GM12872 (cell line): Measurements from ENCODE around the gene NAPB.

Experiments used
- CTCF ChIP-seq: IDR thresholded peaks from 3 replicates; pipeline ENCODE4 v1.5.1; 2011; ENCODE audit warnings: low read depth, mild to moderate bottlenecking, low read length, moderate library complexity; ENCODE audit not compliant: insufficient read depth

The NAPB gene

GRCh38 chr20:23371496-23371895 lies 49.8 kb downstream of the NAPB start:
- TF ChIP-seq CTCF, result no peak

- no peak for TF ChIP-seq CTCF
These were observed 50.4 kb downstream of the NAPB start for GRCh38 chr20:23370873-23371272.

DNA sequence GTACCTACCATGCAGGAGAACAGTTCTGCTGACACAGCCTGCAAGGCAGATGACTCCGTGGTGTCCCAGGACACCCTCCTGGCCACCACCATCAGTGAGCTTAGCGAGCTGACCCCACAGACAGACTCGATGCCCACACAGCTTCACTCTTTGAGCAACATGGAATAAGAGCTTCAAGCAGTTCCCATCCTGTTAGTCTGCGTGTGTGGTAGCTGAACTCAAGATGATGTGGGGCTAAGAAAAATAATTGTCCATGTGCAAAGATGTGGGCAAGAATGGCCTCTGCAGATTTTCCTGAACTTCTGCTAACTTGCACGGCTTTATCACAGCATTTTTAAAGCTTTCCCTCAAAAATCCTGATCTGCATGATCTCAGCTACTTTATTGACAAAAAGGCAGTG lies 51.0 kb downstream of the NAPB start:
- no peak for TF ChIP-seq CTCF

- no peak for TF ChIP-seq CTCF
These were observed 52.0 kb downstream of the NAPB start for GRCh38 chr20:23369072-23369823.

DNA sequence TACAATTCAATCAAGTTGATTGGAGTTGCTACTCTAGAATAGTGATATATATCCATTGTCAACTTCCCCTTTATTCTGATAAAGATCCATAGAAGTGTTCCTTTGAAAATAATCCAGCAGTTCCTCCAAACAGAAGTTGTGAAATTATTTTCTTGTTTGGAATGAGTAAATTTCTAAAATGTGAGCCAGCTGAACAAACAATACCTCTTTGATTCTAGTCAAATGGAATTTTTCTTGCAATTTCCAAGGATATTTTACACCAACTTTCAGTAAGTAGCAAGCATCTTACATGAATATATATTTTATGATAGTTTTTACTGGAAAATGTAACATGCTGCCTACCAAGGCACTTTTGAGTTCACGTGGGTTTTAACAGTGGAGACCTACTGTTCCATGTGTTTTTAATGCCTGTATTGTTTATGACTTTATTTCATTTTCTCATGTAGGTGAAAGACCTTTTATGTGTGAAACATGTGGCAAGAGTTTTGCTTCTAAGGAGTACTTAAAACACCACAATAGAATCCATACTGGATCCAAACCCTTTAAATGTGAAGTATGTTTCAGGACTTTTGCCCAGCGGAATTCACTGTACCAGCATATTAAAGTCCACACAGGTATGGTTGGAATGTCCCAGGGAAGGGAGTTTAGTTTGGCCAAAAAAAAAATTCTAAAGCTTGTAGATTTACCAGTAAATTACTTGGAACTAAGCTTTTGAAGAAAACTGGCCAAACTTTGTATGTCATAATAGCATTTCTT lies 52.8 kb downstream of the NAPB start:
- no peak for TF ChIP-seq CTCF

- no peak for TF ChIP-seq CTCF
These were observed 53.5 kb downstream of the NAPB start for GRCh38 chr20:23367770-23368169.

DNA sequence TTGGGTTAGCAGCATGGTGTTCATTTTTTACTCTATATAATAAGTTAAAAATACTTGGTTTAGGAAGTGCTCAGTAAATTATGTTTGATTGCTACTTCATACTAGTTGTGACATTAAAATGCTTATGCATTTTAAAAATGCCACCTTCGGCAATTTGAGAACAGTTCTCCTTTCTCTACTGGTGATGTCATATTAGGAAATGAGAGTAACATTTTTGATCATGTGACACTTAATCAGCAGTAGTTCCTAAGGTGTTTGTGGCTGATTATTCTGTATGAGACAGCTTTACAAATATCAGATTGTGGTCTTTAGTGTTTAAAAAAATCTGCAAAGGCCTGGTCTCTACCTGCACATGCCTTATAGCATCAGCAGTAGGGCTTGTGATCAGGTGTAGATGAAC lies 54.9 kb downstream of the NAPB start:
- no peak for TF ChIP-seq CTCF
